ENCODE measurements around the gene AP3S1.

DNA sequence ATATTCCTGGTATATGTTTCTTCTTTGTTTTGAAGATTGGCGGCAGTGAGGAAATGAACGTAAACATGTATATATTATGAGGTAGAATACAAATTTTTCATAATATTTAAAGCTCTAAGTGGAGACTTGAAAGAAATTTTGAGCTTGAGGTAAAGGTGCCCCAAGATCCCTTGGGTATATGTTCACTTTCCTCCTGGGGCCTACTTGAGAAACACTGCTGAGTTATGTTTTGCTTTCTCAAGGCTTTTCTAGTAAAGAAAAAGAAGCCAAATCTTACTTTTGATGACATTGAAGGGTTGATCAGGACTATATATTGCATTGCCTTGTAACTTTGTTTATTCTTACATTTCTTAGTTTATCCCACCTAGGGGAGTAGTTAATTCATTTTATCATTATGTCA lies 30.7 kb downstream of the AP3S1 start:
- TF ChIP-seq FOXK2 (IDR thresholded peaks at IDR 0.05) (no peak), SP1 (IDR thresholded peaks at IDR 0.05) (no peak), NFRKB (IDR thresholded peaks at IDR 0.05) (no peak), HDGF (IDR thresholded peaks at IDR 0.05; ENCODE audit: borderline replicate concordance) (no peak), FOXA1 (IDR thresholded peaks at IDR 0.05) (no peak), ELF4 (IDR thresholded peaks at IDR 0.05) (no peak), BHLHE40 (IDR thresholded peaks at IDR 0.05; ENCODE audit: borderline replicate concordance) (no peak), ARNT (IDR thresholded peaks at IDR 0.05) (no peak), SUZ12 (IDR thresholded peaks at IDR 0.05) (no peak)
